HepG2 (cell line): Measurements from ENCODE around the gene SURF1. TPM values are rescaled to one million over a fixed set of nuclear protein-coding genes. Genes with fewer than 3 reads are reported as not detected.

ENCODE experiments used
- AFF4 ChIP-seq: sonication (generic); formaldehyde crosslinking; IDR thresholded peaks from 2 replicates; pipeline ENCODE4 v1.4.0; 2020; ENCODE audit warnings: missing genetic modification reagents
- MBNL3 ChIP-seq: fragments of 250-450 bp; sonication (Bioruptor Pico); conservative IDR thresholded peaks from 2 replicates; pipeline ENCODE4 v1.8.0; 2022; ENCODE audit warnings: mild to moderate bottlenecking, inconsistent platforms
- MIXL1 ChIP-seq: IDR thresholded peaks from 2 replicates; pipeline ENCODE4 v1.6.1; 2016
- NFATC3 ChIP-seq: sonication (generic); formaldehyde crosslinking; IDR thresholded peaks from 2 replicates; pipeline ENCODE4 v1.5.1; 2020; ENCODE audit warnings: mild to moderate bottlenecking, missing genetic modification reagents
- ZBTB33 ChIP-seq: sonication (generic); formaldehyde crosslinking; IDR thresholded peaks from 2 replicates; pipeline ENCODE4 v1.4.0; 2020; ENCODE audit warnings: missing genetic modification reagents
- ZBTB39 ChIP-seq: sonication (generic); formaldehyde crosslinking; IDR thresholded peaks from 2 replicates; pipeline ENCODE4 v1.5.0; 2020; ENCODE audit warnings: missing genetic modification reagents
- ZBTB7B ChIP-seq: sonication (generic); formaldehyde crosslinking; IDR thresholded peaks from 2 replicates; pipeline ENCODE4 v1.4.0; 2020; ENCODE audit warnings: missing genetic modification reagents
- ZEB1 ChIP-seq: IDR thresholded peaks from 2 replicates; pipeline ENCODE4 v1.6.1; 2012; ENCODE audit warnings: mild to moderate bottlenecking, low read depth, inconsistent platforms; ENCODE audit not compliant: insufficient replicate concordance
- ZMAT3 ChIP-seq: sonication (generic); formaldehyde crosslinking; conservative IDR thresholded peaks from 2 replicates; pipeline ENCODE4 v1.7.0; 2021; ENCODE audit warnings: missing genetic modification reagents
- ZNF263 ChIP-seq: sonication (generic); formaldehyde crosslinking; IDR thresholded peaks from 2 replicates; pipeline ENCODE4 v1.4.0; 2020; ENCODE audit warnings: missing genetic modification reagents
- ZNF383 ChIP-seq: sonication (generic); formaldehyde crosslinking; IDR thresholded peaks from 2 replicates; pipeline ENCODE4 v1.4.0; 2020; ENCODE audit warnings: missing genetic modification reagents, mild to moderate bottlenecking, borderline replicate concordance
- ZNF550 ChIP-seq: sonication (generic); formaldehyde crosslinking; IDR thresholded peaks from 2 replicates; pipeline ENCODE4 v1.4.0; 2020; ENCODE audit warnings: mild to moderate bottlenecking, missing genetic modification reagents, borderline replicate concordance
- ZNF83 ChIP-seq: sonication (generic); formaldehyde crosslinking; IDR thresholded peaks from 2 replicates; pipeline ENCODE4 v1.4.0; 2020; ENCODE audit warnings: missing genetic modification reagents, mild to moderate bottlenecking, borderline replicate concordance
- polyA plus RNA-seq, 8 experiments: library from polyadenylated mRNA; depleted of rRNA in 3 of 8; stranded (reverse) in 7 of 8; unstranded in 1 of 8; fragments of >200 nt; fragmentation: Illumina TruSeq in 4 of 8; extraction: Trizol in 4 of 8; gene quantifications; 2 replicates each; pipeline versions ENCODE4 v1.2.1 to v1.2.3, GENCODE V29; 2011 to 2016; ENCODE audit warnings: low read depth in 4 of 8, missing spikeins in 1 of 8, mixed read lengths in 1 of 8; ENCODE audit not compliant: insufficient read depth in 1 of 8
- total RNA-seq, 5 experiments: library from RNA; depleted of rRNA; stranded (reverse); fragments of >200 nt; fragmentation: Illumina TruSeq; extraction: Trizol; gene quantifications; 2 replicates each; pipeline ENCODE4 v1.2.3, GENCODE V29; 2016; ENCODE audit warnings: low read depth in 1 of 5
- TF ChIP-seq, protein P1 (sequence below): sonication (generic); formaldehyde crosslinking; IDR thresholded peaks from 2 replicates; pipeline ENCODE4 v1.4.0; 2020; ENCODE audit warnings: mild to moderate bottlenecking, missing genetic modification reagents
- TF ChIP-seq, protein P2 (sequence below): sonication (generic); formaldehyde crosslinking; IDR thresholded peaks from 2 replicates; pipeline ENCODE4 v1.9.0; 2021; ENCODE audit warnings: missing genetic modification reagents, borderline replicate concordance

Gene SURF1
- total and polyA plus RNA-seq, 2 of the 13 experiments (the other 11 are each of a cell fraction or from before 2014, with no cell fraction given) = 17.8 to 40.7 TPM

GRCh38 chr9:133375724-133376654 is 19.7 kb upstream of the SURF1 start, which contains the start of the genes STKLD1 and SURF4 (continued):
- TF ChIP-seq AFF4 (CRISPR knock-in tag) (no peak), ZEB1 (no peak), ZNF383 (CRISPR knock-in tag) (peak; percentile 82; the same call in 1 of the 2 replicates), ZBTB7B (peak; percentile 76; the same call in 1 of the 2 replicates), ZNF550 (no peak), ZBTB39 (CRISPR knock-in tag) (0 out of 2 replicates have a peak, but pooled peaks have one; percentile 12), MBNL3 (no peak), ZBTB33 (CRISPR knock-in tag) (no peak), MIXL1 (CRISPR knock-in tag) (no peak), NFATC3 (0 out of 2 replicates have a peak, but pooled peaks have one; percentile 40), ZNF83 (CRISPR knock-in tag) (0 out of 2 replicates have a peak, but pooled peaks have one; percentile 80), ZNF263 (CRISPR knock-in tag) (no peak), ZMAT3 (CRISPR knock-in tag) (0 out of 2 replicates have a peak, but pooled peaks have one; percentile 61)
- TF ChIP-seq, protein P1, sequence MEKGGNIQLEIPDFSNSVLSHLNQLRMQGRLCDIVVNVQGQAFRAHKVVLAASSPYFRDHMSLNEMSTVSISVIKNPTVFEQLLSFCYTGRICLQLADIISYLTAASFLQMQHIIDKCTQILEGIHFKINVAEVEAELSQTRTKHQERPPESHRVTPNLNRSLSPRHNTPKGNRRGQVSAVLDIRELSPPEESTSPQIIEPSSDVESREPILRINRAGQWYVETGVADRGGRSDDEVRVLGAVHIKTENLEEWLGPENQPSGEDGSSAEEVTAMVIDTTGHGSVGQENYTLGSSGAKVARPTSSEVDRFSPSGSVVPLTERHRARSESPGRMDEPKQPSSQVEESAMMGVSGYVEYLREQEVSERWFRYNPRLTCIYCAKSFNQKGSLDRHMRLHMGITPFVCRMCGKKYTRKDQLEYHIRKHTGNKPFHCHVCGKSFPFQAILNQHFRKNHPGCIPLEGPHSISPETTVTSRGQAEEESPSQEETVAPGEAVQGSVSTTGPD (CRISPR knock-in tag) = no peak
- TF ChIP-seq, protein P2, sequence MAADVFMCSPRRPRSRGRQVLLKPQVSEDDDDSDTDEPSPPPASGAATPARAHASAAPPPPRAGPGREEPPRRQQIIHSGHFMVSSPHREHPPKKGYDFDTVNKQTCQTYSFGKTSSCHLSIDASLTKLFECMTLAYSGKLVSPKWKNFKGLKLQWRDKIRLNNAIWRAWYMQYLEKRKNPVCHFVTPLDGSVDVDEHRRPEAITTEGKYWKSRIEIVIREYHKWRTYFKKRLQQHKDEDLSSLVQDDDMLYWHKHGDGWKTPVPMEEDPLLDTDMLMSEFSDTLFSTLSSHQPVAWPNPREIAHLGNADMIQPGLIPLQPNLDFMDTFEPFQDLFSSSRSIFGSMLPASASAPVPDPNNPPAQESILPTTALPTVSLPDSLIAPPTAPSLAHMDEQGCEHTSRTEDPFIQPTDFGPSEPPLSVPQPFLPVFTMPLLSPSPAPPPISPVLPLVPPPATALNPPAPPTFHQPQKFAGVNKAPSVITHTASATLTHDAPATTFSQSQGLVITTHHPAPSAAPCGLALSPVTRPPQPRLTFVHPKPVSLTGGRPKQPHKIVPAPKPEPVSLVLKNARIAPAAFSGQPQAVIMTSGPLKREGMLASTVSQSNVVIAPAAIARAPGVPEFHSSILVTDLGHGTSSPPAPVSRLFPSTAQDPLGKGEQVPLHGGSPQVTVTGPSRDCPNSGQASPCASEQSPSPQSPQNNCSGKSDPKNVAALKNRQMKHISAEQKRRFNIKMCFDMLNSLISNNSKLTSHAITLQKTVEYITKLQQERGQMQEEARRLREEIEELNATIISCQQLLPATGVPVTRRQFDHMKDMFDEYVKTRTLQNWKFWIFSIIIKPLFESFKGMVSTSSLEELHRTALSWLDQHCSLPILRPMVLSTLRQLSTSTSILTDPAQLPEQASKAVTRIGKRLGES (CRISPR knock-in tag) = 0 out of 2 replicates have a peak, but pooled peaks have one; percentile 51
